Fibroblast of skin of scalp (primary cell): ENCODE results near the gene POLR2I.
A peak's percentile ranks its signal among the peaks of the same experiment; 100 is the strongest.
"Not testable (repeated sequence)": the region's sequence is repeated elsewhere in the genome, so short reads cannot be mapped to it uniquely, and the experiment has no call there.

ENCODE experiments used
- DNase-seq: peaks from one replicate; pipeline ENCODE4 v3.0.0-alpha.2; 2013

POLR2I gene

DNA sequence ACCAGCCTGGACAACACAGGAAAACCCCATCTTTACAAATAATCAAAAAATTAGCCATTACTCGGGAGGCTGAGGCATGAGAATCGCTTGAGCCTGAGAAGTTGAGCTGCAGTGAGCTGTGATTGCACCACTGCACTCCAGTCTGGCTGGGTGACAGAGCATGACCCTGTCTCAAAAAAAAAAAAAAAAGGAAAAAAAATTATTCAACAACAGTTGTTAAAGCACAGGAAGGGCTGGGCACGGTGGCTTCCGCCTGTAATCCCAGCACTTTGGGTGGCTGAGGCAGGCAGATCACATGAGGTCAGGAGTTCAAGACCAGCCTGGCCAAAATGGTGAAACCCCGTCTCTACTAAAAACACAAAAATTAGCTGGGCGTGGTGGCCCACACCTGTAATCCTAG is 16.5 kb upstream of the POLR2I start:
- not testable (repeated sequence) for DNase-seq

DNA sequence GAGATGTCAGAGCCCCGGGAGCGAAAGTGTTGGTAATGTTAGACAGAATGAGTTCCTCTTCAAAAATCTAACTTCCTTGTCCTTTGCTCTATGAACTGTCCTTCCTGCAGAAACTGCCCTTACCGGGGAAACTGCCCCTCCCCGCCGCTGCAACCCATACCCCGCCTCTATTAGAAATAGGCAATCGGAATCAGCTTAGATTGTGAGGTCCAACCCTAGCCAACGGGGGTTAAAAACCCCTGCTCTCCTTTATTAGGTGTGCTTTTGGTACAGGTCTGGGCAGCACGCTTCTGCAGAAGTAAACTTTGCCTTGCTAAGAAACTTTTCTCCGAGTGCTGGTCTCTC is 13.7 kb upstream of the POLR2I start:
- no peak for DNase-seq

DNA sequence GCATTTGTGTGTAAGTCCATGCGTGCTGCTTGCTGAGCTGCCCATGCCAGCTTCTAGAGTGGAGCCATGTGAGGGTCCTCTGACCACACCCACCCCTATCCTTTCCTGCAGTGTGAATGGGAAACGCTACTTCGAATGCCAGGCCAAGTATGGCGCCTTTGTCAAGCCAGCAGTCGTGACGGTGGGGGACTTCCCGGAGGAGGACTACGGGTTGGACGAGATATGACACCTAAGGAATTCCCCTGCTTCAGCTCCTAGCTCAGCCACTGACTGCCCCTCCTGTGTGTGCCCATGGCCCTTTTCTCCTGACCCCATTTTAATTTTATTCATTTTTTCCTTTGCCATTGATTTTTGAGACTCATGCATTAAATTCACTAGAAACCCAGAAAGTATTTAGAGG is 10.9 kb upstream of the POLR2I start:
- no peak for DNase-seq

DNA sequence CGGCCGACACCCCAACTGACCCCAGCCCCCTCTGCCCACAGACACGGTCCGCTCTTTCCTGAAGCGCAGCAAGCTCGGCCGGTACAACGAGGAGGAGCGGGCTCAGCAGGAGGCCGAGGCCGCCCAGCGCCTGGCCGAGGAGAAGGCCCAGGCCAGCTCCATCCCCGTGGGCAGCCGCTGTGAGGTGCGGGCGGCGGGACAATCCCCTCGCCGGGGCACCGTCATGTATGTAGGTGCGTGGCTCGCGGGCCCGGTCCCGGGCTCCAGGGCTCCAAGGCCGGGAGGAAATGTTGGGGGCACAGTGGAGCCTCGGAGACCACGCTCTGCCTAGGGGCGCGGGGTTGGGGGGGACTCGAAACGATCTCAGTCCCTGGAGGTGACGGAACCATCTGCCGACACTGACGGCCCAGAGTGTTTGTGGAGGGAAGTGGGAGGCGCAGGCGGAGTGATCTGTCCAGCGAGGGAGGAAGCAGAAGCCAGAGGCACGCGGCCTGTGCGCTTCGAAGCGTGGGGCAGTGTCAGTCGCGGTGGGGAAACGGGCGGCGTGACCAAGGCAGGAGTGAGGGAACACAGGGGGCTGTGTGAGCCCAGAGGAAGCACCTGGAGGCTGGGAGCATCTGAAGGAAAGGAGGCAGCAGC is 6.9 kb upstream of the POLR2I start:
- no peak for DNase-seq

- DNase-seq, result no peak
Measured at GRCh38 chr19:36120984-36121358, 6.3 kb upstream of the POLR2I start.

DNA sequence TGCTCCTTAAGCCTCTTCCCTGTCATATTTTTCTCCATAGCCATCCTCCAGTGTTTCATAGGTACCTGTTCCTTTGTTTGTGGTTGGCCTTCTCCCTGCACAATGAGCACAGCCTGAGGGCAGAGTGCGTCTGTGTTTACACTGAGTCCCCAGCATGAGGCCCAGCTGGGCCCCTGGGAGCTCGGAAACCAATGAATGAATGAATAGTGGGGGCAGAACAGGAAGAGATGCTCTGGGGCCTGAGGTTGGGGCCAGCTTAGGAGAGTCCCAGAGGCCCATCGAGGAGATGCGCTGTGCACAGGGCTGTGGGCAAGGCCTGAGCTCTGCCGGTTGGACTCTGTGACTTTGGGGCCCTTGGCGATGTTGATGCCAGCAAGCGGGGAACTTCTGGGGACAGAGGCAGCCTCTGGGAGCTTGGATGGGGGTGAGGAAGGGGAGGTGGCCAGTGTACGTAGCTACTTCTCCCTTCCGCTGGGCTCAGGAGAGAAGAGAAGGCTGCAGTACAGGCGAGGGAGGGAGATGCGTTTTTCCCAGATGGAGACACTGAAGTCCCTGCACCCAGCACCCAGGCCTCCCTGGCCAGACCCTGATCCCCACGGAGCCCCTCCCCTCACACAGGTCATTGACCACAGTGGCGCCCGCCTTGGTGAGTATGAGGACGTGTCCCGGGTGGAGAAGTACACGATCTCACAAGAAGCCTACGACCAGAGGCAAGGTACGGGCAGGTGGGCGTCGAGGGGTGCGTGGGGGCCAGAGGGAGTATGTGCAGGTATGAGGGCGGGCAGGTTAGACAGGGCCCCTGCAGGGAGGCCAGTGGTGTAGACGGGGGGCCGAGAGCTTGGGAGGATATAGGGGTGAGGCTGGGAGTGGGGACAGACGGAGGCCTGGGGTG is 5.7 kb upstream of the POLR2I start:
- DNase-seq, result no peak

GRCh38 chr19:36116344-36116637 is 1.6 kb upstream of the POLR2I start:
- DNase-seq, result no peak

DNA sequence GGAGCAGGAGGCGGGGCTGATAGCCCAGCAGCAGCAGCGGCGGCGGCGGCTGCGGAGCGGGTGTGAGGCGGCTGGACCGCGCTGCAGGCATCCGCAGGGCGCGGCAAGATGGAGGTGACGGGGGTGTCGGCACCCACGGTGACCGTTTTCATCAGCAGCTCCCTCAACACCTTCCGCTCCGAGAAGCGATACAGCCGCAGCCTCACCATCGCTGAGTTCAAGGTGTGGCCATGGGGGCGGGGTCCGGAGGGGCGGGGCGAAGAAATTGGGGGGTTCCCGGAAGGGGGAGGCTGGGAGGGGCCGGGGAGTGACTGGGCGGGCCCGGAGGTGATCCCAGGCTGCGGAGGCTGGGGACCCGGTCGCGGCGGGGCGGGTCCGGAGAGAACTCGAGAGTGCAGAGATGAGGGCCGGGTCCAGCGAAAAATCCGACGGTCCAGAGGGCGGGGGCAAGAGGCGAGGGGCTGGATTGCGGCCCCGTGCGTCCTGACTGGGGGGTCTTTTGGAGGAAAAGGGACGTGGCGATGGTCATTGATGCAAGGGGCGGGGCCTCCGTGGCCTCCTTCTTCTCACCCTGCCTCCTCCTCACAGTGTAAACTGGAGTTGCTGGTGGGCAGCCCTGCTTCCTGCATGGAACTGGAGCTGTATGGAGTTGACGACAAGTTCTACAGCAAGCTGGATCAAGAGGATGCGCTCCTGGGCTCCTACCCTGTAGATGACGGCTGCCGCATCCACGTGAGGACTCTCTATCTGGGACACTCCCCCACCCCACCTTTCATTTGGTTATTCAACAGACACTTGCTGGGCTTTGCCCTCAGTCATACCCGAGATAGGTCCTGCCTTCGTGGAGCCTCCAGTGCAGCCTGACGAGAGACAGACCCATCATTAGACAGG is 1.0 kb upstream of the POLR2I start, which contains the start of gene TBCB:
TSS of gene TBCB (plus strand) at position 16 of the 891 bp plus-strand sequence. CDS start at position 109, 93 bp downstream.
- no peak for DNase-seq

DNA sequence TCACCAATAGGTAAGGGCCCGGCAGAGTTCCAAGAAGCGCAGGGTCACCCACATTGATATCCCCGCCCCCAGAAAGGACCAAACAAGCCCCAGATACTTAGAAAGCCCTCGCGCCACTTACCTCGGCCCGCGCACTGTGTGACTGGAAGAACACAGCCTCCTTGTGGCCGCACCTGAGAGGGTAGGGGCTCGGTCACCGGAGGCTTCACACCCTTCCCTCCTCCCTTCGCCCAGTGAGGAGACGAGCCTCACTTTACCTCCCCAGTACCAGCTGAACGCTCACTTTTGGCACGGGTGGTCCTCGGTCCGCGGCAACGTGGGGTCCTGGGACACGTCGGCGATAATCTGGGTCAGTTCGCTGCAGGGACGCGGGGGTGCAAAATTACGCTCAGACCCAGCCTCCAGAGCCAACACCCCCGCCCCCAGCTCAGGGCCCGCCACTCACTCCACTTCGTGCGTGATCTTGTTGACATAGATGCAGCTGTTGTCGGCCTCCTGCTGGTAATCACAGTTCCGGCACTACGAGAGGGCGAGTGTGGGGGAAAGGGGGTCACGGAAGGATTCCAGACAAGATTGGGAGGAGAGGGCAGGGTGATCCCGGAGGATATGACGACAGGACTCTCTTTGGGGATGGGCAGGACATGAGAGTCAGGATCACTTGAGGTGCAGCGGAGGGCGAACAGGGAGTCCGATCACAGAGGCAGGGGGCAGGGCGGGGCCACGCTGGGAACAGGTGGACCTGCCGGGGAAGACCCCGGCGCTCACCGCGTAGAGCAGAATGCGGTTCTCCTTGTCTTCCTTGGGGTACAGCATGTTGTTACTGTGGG is 568 bp downstream of the POLR2I start:
- peak; percentile 39 for DNase-seq

DNA sequence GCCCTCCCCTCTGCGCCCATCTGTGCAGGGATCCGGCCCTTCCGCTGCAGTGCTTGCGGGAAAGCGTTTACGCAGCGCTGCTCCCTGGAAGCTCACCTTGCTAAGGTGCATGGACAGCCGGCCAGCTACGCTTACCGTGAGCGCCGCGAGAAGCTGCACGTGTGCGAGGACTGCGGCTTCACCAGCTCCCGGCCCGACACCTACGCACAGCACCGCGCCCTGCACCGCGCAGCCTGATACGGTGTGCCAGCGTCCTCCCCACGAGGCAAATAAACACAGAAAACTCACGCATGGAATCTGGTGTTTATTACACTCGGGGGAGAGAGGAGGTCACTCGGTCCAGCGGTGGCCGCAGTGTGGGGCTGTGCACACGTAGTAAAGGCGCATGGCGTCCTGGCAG is 1.2 kb downstream of the POLR2I start:
- DNase-seq, result no peak

DNA sequence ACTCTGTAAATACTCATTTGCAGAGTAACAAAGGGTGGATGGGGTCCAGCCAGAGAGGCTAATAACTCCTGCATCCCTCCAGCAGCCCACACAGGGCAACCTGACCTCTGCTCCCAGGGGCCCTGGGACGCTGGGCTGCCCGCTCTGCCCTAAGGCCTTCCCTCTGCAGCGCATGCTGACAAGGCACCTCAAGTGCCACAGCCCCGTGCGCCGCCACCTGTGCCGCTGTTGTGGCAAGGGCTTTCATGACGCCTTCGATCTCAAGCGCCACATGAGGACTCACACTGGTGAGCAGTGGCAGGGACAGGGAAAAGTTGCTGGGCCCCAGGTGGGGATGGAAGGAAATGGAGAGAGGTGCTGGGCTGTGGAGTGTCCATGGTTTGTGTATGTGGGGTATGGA is 2.0 kb downstream of the POLR2I start:
- DNase-seq, result no peak

DNA sequence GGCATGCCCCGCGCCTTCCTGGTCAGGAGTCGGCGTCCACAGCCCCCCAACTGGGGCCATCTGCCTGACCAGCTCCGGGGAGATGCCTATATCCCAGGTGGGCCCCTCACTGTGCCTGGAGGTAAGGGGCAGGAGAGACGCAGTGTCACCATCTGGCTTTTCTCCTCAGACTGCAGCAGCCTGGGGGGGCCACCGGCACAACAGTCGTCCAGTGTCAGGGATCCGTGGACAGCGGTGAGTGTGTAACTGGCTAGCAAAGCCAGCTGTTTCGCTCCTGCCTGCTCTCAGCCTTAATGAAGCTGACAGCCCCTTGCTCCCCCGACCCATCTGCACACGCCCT is 3.5 kb downstream of the POLR2I start:
- no peak for DNase-seq

GRCh38 chr19:36110487-36111199 is 4.0 kb downstream of the POLR2I start, which contains the start of gene OVOL3:
Gene OVOL3, plus strand, starts transcription at chr19:36111143. Its CDS starts 60 bp downstream, at chr19:36111203.
- no peak for DNase-seq

DNA sequence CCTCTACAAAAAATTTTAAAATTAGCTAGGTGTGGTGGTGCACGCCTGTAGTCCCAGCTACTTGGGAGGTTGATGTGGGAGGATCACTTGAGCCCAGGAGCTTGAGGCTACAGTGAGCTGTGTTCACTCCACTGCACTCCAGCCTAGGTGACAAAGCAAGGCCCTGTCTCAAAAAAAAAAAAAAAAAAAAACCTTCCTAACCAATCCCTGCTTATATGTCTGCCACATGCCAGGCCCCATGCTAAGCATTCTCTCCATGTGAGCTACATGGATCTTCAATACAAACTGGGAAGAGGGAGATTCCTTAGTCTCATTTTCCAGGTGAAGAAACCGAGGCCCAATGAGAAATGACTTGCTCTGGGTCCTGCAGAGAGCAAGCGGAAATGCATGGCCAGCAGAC is 6.0 kb downstream of the POLR2I start:
- no peak for DNase-seq

GRCh38 chr19:36106991-36107390 is 7.7 kb downstream of the POLR2I start:
- DNase-seq, result no peak

DNA sequence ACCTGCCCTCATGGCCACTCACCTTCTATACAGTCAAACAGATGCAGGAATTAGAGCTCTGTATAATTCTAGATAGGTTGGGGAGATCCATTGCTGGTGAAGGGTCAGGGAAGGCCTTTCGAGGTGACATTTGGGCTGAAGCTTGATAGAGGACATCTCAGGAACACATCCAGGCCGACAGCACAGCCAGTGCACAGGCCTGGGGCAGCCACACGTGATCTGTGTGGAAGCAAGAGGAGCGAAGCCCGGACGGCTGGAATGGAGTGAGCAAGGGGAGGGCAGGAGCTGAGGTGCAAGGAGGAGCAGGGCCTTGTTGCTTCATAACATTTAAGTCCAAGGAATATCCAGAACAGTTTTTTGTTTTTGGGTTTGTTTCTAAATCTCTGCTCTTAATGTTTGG is 8.2 kb downstream of the POLR2I start:
- DNase-seq, result no peak

- no peak for DNase-seq
Measured at GRCh38 chr19:36103842-36104552, 10.7 kb downstream of the POLR2I start.

- DNase-seq, result no peak
Measured at GRCh38 chr19:36103040-36103626, 11.5 kb downstream of the POLR2I start.

DNA sequence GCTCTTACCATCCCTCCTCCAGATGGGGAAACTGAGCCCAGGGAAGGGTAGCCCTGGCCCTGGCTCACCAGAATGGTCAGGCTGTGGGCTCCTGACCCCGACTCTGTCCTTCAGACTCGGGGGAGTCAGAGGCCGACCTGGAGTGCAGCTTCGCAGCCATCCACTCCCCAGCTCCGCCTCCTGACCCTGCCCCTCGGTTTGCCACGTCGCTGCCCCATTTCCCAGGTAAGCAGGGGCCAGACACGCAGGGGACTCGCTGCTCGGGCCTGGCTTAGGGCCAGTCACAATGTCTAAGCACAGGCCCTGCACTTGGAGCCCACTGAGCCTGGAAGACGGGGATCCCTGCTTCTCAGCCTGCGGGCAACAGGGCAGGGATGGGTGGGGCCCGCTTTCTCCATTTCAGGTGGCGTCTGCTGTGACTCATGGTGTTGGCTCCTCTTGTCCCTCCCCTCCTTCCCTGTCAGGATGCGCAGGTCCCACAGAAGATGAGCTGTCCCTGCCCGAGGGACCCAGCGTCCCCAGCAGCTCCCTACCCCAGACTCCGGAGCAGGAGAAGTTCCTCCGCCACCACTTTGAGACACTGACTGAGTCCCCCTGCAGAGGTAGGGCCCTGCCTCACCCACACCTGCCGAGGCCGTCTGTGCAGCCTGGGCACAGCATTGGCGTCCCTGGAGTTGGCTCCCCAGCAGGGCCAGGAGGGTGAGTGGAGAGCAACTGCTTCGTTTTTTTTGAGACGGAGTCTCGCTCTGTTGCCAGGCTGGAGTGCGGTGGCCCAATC is 12.9 kb downstream of the POLR2I start:
- no peak for DNase-seq

GRCh38 chr19:36100476-36100875 is 14.2 kb downstream of the POLR2I start:
- no peak for DNase-seq
